Gastrocnemius medialis (tissue), 4 donors: ENCODE results near the gene STN1.

Experiments
- POLR2A ChIP-seq, 2 donors: fragments of 450-650 bp; IDR thresholded peaks; one replicate each; pipeline ENCODE4 v1.6.1; 2017; ENCODE audit warnings: antibody characterized with exemption in 2 of 2, mild to moderate bottlenecking in 2 of 2, moderate library complexity in 2 of 2
- TF ChIP-seq, protein P1 (sequence below), 5 experiments: fragments of 450-650 bp in 3 of 5; fragments of 200-600 bp in 2 of 5; sonication (generic) in 2 of 5; IDR thresholded peaks in 4 of 5; conservative IDR thresholded peaks in 1 of 5; 1 replicate in 4 of 5; 2 replicates in 1 of 5; pipeline ENCODE4 v1.5.1; 2016 to 2019; ENCODE audit warnings: antibody characterized with exemption in 5 of 5, mild to moderate bottlenecking in 3 of 5, moderate library complexity in 3 of 5

DNA sequence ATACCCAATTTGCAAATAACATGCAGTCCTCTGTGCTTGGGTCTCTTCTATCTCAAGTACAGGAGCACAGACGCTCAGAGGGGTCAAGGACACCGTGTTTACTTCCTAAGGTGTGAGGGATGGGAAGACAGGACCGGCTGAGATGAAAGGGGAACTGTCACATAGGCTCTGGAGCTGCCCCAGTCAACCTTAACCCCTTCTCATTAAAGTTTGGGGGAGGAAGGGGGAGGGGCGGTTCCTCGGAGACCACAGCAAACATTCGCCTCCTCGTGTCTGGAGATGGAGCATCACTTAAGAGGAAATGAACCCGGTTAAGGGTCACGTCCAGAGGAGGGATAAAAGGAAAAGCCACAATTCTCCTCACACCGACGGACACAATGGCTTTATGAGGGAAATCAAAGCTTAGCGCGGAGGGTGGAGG is 63.7 kb downstream of the STN1 start:
- TF ChIP-seq, protein P1, sequence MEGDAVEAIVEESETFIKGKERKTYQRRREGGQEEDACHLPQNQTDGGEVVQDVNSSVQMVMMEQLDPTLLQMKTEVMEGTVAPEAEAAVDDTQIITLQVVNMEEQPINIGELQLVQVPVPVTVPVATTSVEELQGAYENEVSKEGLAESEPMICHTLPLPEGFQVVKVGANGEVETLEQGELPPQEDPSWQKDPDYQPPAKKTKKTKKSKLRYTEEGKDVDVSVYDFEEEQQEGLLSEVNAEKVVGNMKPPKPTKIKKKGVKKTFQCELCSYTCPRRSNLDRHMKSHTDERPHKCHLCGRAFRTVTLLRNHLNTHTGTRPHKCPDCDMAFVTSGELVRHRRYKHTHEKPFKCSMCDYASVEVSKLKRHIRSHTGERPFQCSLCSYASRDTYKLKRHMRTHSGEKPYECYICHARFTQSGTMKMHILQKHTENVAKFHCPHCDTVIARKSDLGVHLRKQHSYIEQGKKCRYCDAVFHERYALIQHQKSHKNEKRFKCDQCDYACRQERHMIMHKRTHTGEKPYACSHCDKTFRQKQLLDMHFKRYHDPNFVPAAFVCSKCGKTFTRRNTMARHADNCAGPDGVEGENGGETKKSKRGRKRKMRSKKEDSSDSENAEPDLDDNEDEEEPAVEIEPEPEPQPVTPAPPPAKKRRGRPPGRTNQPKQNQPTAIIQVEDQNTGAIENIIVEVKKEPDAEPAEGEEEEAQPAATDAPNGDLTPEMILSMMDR (IDR thresholded peaks at IDR 0.05 in 4 of 5, conservative IDR thresholded peaks at IDR 0.05 in 1 of 5) = no peak
- no peak for TF ChIP-seq POLR2A (IDR thresholded peaks at IDR 0.05)
